DND-41 (cell line): ENCODE measurements around the gene UBA7.

Experiments
- ATAC-seq: fragments of 200-7000 bp; cut with Tn5 transposase; 3 replicates; pipeline ENCODE4 v1.9.1; 2021; ENCODE audit warnings: low read depth; ENCODE audit not compliant: insufficient read depth
- DNase-seq: peaks from one replicate; pipeline ENCODE4 v3.0.0-alpha.2; 2020
- H2AFZ ChIP-seq: 2 replicates; pipeline ENCODE4 v1.6.0; 2012; ENCODE audit warnings: low read depth, low read length
- H3K27ac ChIP-seq: 2 replicates; pipeline ENCODE4 v1.5.1; 2012; ENCODE audit warnings: low read length, inconsistent platforms
- H3K27me3 ChIP-seq: fragments of 200-600 bp; sonication (generic); 2 replicates; pipeline ENCODE4 v1.6.0; 2012; ENCODE audit warnings: low read length, mild to moderate bottlenecking, inconsistent platforms; ENCODE audit not compliant: insufficient read depth, poor library complexity
- H3K36me3 ChIP-seq: 2 replicates; pipeline ENCODE4 v1.5.1; 2012; ENCODE audit warnings: low read length, inconsistent platforms; ENCODE audit not compliant: insufficient read depth
- H3K4me1 ChIP-seq: 2 replicates; pipeline ENCODE4 v1.5.1; 2012; ENCODE audit warnings: mild to moderate bottlenecking, low read length; ENCODE audit not compliant: insufficient read depth
- H3K4me2 ChIP-seq: 2 replicates; pipeline ENCODE4 v1.6.0; 2012; ENCODE audit warnings: mild to moderate bottlenecking, moderate library complexity, low read length, inconsistent platforms; ENCODE audit not compliant: insufficient read depth
- H3K4me3 ChIP-seq, 2 experiments: fragments of 200-600 bp in 1 of 2; shearing (Covaris generic) in 1 of 2; 2 replicates each; pipeline ENCODE4 v1.5.1; 2012 to 2016; ENCODE audit warnings: inconsistent platforms in 2 of 2, low read length in 2 of 2, mild to moderate bottlenecking in 2 of 2, low read depth in 1 of 2, moderate library complexity in 1 of 2
- H3K79me2 ChIP-seq: 2 replicates; pipeline ENCODE4 v1.6.0; 2012; ENCODE audit warnings: low read length, inconsistent platforms; ENCODE audit not compliant: insufficient read depth
- H3K9ac ChIP-seq: 2 replicates; pipeline ENCODE4 v1.6.0; 2012; ENCODE audit warnings: low read depth, mild to moderate bottlenecking, inconsistent platforms, low read length, moderate library complexity
- H3K9me3 ChIP-seq: 2 replicates; pipeline ENCODE4 v1.5.1; 2012; ENCODE audit warnings: low read length, moderate library complexity, mild to moderate bottlenecking, inconsistent platforms; ENCODE audit not compliant: insufficient read depth, severe bottlenecking
- H4K20me1 ChIP-seq: 2 replicates; pipeline ENCODE4 v1.6.0; 2012; ENCODE audit warnings: low read length; ENCODE audit not compliant: insufficient read depth
- CTCF ChIP-seq: IDR thresholded peaks from 2 replicates; pipeline ENCODE4 v1.5.1; 2012; ENCODE audit warnings: borderline replicate concordance, low read length, moderate library complexity, mild to moderate bottlenecking; ENCODE audit not compliant: poor library complexity, severe bottlenecking; ENCODE audit errors: extremely low read depth
- EZH2 ChIP-seq: IDR thresholded peaks from 3 replicates; pipeline ENCODE4 v1.6.1; 2012; ENCODE audit warnings: borderline replicate concordance, low read depth, mild to moderate bottlenecking, moderate library complexity, low read length, inconsistent platforms; ENCODE audit not compliant: severe bottlenecking

UBA7 gene

GRCh38 chr3:49855662-49856061 is 41.9 kb upstream of the UBA7 start:
- Histone ChIP-seq H3K27ac (peak overlapping the region; percentile 82), H3K4me1 (peaks cover 32% of the 10 kb centered on the region), H2AFZ (peak overlapping the region; percentile 98), H3K27me3 (no peaks in the 10 kb centered on the region), H3K9me3 (no peaks in the 10 kb centered on the region), H3K4me2 (peak overlapping the region; percentile 90), H3K4me3 (peak overlapping the region; percentile 65 to 92), H3K79me2 (peaks cover 45% of the 10 kb centered on the region), H3K36me3 (no peaks in the 10 kb centered on the region), H4K20me1 (peaks cover 5% of the 10 kb centered on the region; the same call in 1 of the 2 replicates), H3K9ac (peak overlapping the region; percentile 79)
- TF ChIP-seq EZH2, result no peak
- no peak for TF ChIP-seq CTCF
- no peak for DNase-seq
- ATAC-seq, result no peak

GRCh38 chr3:49845694-49846093 is 31.9 kb upstream of the UBA7 start:
- Histone ChIP-seq H3K36me3 (peaks cover 74% of the 10 kb centered on the region), H3K27ac (no peak overlapping the region), H3K79me2 (peaks cover 4% of the 10 kb centered on the region; the same call in 1 of the 2 replicates), H3K4me3 (no peak overlapping the region), H3K4me2 (no peak overlapping the region), H4K20me1 (no peaks in the 10 kb centered on the region), H3K9me3 (no peaks in the 10 kb centered on the region), H2AFZ (no peak overlapping the region), H3K27me3 (no peaks in the 10 kb centered on the region), H3K9ac (no peak overlapping the region), H3K4me1 (no peaks in the 10 kb centered on the region)
- ATAC-seq, result no peak
- DNase-seq, result no peak
- TF ChIP-seq EZH2, result no peak
- TF ChIP-seq CTCF, result no peak

GRCh38 chr3:49844464-49845183 is 30.9 kb upstream of the UBA7 start:
- Histone ChIP-seq H3K27ac (no peak overlapping the region), H3K27me3 (no peaks in the 10 kb centered on the region), H3K4me2 (no peak overlapping the region), H3K79me2 (no peaks in the 10 kb centered on the region), H3K4me1 (no peaks in the 10 kb centered on the region), H4K20me1 (no peaks in the 10 kb centered on the region), H3K9ac (no peak overlapping the region), H3K4me3 (no peak overlapping the region), H3K9me3 (no peaks in the 10 kb centered on the region), H3K36me3 (peaks cover 85% of the 10 kb centered on the region), H2AFZ (no peak overlapping the region)
- ATAC-seq, result no peak
- no peak for TF ChIP-seq CTCF
- TF ChIP-seq EZH2, result no peak
- no peak for DNase-seq
